HG03469 (cell line): ENCODE results near the gene RAB36.

Experiments
- ATAC-seq: cut with Tn5 transposase; IDR thresholded peaks from one replicate; pipeline ENCODE4 v1.9.1; 2021; ENCODE audit warnings: mild to moderate bottlenecking, moderate library complexity, moderate number of reproducible peaks; ENCODE audit not compliant: unreplicated experiment

Gene RAB36

DNA sequence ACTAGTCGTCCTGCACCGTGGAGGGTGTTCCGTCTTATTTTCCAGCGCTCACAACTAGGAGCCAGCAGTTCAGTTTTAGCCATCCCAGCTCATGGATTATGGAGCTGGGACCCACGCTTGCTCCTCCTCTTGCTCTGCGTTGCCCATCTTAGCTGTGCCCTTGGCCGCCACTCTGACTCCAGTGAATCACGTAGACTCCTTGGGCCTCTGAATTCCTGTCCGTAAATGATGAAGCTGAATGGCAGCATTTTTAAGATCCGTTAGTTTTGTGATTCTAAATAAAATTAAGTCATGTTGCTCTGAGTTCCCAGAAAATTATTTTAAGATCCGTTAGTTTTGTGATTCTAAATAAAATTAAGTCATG, 58.8 kb downstream of the RAB36 start:
- no peak for ATAC-seq

DNA sequence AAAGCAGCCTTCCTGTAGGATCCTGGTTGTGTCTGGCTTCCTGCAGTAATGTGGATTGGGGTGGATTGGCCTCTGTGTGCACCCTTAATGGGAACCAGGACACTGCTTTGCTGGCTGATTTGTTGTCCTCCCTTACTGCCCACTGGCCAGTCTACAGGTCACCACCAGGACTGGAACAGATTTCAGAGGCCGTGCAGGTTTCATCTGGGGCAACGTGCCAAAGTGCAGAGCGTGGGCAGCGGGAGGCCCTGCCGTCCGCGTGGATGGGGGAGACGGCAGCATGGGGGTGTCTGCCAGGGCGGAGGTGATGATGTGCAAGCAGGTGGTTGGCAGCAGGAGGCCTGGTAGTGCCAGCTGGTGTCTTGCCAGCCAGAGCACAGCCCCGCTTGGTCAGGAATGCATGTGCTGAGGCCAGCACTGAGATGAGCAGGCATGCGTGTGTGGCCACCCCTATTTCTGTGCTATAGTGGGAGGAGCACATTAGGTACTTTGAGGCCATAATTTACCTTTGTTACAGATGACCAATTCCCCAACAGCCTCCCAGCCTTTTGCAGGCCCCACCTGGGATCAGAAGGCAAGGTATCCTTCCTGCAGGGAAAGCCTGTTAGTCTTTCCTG, 59.4 kb downstream of the RAB36 start:
- no peak for ATAC-seq

DNA sequence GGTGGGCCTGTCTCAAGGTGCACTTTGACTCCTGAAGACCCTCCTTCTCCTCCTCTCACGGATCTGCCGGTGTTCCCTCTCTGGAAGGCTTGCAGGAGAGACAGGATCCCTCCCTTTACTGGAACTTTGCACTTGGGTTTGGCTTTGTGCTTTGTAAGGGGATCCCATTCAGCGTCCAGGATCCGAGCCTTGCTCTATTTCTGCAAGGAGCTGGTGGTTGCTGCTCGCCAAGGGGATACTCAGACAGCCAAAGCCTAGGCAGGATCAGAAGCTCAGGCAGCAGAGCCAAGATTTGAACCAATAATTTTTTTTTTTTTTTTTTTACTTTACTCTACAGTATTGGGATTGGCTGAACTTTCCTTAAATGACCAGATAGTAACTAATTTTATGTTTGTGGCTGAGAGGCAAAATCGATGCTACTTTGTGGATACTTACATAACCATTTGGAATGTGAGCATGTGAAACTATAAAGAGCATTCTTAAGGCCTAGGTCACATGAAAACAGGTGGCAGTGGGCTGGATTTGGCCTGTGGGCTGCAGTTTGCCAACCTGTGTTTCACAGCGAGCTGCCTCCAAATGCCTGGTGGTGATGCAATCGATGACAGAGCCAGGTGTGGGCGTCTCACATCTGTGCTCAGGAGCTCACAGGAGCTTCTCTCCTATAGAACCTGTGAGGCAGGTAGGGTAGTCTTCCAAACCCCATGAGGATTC, 60.2 kb downstream of the RAB36 start:
- no peak for ATAC-seq

DNA sequence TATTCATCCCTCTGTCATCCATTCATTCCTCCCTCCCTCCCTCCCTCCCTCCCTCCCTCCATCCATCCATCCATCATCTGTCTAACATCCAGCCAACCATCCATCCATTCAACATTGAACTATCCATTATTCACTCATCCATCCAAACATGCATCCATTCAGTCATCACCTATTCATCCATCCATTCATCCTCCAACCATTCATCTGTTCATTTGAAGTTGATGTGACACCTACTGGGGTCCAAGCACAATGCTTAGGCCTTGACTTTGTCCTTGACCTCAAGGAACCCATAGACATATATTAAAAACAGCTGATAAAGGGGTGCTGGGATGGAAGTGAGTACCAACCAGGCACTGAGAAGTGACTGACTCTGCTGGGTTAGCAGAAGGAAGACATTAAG, 61.6 kb downstream of the RAB36 start:
- no peak for ATAC-seq

DNA sequence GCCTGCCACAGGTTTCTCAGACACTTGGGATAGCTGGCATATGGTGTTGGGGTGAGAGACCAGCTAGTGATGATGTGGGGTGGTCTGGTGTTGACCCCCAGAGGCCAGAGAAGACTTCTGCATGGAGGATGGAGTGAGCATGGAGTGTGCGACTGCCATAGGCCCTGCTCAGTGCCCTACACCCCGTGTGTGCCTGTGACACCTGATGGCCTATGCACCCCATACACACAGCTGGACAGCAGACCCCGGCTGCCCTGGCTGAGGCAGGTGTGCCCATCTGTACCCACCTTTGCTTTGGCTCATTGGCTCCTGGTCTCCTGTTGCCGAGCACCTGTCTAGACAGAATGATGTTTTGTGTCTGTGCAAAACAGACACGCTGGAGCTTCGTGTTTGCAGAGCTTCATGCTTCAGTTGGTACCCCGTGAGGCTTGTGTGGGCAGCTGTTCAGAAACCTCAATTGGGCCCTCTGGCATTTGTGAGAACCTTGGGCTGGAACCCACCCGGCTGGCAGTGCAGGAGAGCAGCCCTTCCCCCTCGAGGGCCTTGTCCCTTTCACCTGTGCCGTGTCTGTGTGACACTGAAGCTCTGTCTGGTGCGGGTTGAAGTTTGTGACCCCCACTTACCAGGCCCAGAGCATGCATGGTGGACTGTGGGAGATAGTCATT, 62.6 kb downstream of the RAB36 start:
- ATAC-seq, result no peak

DNA sequence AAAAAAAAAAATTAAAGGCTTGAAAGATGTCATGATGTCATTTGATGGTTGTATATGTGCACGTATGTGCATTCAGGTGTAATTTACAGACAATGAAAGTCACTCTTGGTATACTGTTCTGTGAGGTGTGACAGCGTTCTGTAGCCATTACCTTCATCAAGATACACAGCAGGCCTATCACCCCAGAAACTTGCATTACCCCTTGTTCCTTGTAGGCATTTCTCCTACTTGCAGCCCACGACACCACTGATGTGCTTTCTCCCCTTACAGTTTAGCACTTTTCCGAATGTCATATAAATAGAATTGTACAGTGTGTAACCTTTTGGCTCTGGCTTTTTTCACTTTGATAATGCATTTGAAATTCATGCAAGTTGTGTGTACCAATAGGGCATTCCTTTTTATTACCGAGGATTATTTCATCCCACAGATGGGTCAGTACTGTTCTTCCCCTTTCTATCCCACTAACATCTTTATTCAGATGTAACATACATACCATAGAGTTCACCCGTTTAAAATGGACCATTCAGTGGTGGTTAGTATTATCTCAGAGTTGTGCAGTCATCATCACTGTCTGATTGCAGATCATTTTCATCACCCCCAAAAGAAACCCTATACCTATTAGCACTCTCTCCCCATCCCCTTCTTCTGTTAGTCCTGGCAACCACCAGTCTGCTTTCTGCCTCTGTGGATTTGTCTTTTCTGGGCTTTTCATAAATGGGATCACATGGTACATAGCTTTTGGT, 65.3 kb downstream of the RAB36 start:
- no peak for ATAC-seq

DNA sequence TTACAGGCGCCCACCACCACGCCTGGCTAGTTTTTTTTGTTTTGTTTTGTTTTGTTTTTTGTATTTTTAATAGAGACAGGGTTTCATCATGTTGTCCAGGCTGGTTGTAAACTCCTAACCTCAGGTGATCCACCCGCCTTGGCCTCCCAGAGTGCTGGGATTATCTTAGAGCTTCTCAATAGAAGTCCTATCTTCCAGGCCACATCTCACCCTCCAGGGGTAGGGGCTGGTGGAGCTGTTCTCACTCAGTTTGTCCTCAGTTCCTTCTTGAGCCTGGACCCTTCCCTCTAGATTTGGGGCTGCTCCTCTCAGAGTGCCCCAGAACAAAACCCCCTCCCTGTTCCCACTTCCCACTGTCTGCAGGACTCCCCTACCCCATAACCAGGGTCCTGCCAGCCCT, 66.3 kb downstream of the RAB36 start:
- no peak for ATAC-seq

DNA sequence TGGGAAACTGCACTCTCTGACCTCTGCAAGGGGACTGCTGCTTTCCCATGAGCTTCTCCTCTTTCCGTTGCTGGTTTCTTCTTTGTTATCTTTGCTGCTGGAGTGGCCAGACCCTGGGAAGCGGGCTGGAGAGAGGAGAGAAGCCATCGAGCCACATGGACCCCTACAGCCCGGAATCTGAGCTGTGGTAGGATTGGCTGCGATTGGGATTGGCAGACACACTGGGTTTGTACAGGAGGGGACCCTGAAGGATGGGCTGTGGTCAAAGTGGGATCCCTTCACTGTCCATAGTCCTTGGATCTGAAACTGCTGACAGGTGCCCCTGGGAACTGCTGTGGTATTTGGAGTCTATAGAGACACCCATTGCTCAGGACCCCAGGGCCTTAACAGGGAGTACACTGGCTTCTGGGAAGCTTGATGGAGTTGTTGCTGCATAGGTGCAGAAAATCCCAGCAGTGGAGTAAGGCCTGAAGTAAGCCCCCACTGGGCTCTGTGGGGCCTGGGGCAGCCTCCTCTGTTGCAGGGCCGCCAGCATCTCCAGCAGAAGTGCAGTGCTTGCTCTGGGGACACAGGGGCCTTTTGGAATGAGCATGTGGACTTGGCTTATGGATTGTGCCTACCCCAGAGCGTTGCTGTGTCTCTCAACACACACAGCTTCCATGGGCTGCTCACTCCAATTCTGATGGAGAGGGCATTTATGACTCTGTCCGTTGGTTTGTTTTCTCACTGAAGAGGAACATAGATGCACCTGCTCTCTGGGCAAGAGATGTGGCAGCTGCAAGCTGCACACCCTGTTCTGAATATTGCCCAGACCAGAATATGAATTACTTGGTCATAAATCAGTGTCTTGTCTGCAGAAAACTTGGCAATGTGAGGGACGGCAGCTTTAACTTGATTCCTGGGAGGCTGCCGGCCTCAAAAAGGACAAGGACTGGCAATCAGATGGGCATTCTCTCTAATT, 67.1 kb downstream of the RAB36 start:
- no peak for ATAC-seq

DNA sequence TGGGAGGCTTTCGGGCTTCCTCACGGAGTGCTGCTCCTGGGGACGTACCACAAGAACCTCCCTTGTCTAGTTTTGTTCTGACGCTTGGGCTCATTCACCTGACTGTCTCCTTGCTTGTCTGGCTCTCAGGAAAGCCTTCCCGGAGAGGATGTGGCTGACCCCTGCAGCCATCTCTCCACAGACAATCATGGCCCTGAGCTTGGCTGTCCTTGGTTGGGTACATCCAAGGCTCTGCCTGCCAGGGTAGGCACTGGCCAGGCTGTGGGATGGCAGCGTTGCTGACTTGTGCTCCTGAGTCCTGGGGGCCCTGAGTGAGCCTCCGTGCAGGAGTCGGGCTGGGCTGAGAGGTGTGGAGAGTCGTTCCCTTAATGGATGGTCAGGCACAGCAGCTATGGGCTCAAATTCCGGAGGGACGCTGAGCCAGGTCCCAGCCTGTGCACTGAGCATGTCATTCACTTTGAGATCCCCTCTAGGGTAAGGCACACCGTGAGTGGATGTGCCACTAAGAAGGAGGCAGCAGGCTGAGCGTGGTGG, 67.8 kb downstream of the RAB36 start:
- no peak for ATAC-seq

DNA sequence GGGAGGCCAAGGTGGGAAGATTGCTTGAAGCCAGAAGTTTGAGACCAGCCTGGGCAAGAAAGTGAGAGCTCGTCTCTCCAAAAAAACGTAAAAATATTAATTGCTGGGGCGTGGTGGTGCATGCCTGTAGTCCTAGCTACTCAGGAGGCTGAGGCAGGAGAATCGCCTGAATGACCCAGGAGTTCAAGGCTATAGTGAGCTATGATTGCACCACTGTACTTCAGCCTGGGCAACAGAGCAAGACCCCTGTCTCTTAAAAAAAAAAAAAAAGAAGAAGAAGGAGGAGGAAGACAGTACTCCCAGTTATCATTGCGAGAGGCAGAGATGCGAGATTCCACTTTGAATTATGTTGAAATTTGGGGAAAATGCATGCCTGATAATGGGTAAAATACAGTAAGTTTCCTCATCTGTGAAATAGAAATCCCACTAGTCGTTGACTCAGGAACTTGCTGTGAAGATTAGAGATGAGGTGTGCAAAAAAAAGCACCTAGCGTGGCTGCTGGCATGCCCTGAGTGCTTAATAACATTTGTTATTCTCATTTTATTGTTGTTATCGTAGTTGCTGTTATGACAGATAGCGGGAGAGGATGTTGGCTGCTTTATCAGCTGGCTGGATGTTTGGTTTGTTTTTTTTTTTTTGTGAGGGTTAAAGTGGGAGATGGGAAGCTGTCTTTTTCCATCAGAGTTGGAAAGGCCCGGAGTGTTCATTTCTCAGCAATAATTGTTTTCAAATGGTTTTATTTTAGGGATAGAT, 68.5 kb downstream of the RAB36 start:
- no peak for ATAC-seq
